GM18951 (cell line): ENCODE results near the gene NFYA.
"Not testable (repeated sequence)": the region's sequence is repeated elsewhere in the genome, so short reads cannot be mapped to it uniquely, and the experiment has no call there.

Experiments used
- POLR2A ChIP-seq: IDR thresholded peaks from 4 replicates; pipeline ENCODE4 v1.6.1; 2011; ENCODE audit warnings: mild to moderate bottlenecking; ENCODE audit not compliant: insufficient read length, insufficient read depth; ENCODE audit errors: extremely low read depth
- in situ Hi-C: fragments of 300-500 bp; cut with MboI; formaldehyde crosslinking; loops from one replicate; pipeline ENCODE4 v1.12.0; 2022; ENCODE audit warnings: low sequenced_read_pairs, mixed read lengths, inconsistent platforms; ENCODE audit not compliant: unreplicated experiment

Gene NFYA

DNA sequence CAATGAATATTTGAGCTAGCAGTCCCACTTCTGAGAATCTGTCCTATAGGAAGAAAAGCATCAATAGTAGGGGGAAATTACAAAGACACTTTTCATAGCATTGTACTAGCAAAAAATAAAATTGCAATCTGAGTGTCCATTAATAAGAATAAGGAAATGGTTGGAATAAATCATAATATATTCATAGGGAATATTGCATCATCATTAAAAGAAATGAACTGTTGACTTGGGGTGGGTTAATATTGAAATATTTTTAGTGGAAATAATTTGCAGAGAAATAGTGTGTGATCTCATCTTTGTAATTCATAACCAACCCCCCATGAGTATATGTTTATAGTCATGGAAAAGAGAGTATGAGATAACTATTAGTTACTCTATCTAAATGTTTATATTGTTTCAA lies 12.4 kb downstream of the NFYA start:
- TF ChIP-seq POLR2A: no peak
- in situ Hi-C loops: no loop called here

DNA sequence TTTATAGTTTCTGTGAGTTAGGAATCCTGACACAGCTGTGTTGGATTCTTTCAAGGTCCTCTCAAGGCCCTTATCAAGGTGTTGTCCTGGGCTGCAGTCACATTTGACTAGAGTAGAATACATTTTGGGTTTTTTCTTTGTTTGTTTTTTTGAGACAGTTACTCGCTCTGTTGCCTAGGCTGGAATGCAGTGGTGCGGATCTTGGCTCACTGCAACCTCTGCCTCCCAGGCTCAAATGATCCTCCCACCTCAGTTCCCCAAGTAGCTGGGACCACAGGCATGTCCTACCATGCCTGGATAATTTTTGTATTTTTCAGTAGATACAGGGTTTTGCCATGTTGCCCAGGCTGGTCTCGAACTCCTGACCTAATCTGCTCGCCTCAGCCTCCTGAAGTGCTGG lies 15.7 kb downstream of the NFYA start:
- in situ Hi-C loops: no loop called here
- no peak for TF ChIP-seq POLR2A

DNA sequence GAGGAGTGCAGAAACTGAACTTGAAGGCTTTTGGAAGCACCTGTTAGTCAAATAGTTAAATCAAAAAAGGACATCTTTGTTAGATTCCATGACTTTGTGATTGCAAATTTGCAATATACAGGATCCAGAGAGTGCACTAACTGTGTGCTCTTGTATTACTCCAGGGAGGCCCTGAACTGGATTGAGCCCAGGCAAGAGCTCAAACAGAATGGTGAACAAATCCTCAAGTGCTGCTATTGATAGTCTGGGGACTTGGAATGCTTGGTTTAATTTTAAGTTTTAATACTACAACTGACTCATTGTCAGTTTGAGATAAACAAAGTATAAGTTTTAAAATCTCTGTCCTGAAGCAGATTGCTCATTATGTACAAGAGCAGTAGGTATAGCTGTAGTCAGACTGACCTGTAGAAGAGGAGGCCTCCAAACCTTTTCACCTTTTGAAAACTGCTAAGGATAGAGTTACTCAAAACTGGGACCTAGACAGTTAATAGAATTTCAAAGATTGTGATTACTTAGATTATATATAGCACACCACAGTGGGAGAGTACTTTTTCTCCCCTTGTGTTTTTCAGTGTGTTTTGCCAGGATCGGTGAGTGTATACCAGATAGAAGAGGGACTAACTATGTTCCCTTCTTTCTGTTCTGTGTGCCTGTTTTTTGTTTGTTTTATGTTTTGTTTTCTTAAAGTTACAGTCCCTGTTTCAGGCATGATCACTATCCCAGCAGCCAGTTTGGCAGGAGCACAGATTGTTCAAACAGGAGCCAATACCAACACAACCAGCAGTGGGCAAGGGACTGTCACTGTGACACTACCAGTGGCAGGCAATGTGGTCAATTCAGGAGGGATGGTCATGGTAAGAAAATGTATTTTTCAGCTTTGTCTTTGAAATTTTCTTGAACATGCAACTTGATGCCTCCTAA lies 18.3 kb downstream of the NFYA start:
- TF ChIP-seq POLR2A: no peak
- in situ Hi-C loops: no loop called here

DNA sequence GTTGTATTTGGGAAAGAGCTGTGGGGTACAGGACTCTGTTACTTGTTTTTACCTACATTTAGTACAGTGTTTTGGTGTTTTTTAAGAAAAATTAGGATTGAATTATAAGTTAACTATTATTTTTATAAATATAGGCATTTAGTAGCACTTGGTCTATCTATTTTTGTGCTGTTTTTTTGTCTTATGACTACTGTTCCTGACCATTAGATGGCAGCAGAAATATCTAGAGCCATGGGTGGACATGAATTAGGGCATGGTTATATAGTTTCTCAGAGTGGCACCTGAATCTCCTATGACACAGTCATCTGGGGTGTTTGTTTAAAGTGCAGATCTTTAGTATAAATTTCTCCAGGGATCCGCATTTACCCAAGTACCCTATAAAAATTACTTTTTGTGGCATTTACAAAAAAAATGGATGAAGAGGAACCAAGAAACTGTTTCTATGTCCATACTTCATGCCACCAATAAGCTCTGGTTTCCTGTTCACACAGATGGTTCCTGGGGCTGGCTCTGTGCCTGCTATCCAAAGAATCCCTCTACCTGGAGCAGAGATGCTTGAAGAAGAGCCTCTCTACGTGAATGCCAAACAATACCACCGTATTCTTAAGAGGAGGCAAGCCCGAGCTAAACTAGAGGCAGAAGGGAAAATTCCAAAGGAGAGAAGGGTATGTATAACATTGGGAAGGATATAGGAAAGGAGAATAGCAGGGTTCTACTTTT lies 19.8 kb downstream of the NFYA start:
- in situ Hi-C loops: no loop called here
- no peak for TF ChIP-seq POLR2A

DNA sequence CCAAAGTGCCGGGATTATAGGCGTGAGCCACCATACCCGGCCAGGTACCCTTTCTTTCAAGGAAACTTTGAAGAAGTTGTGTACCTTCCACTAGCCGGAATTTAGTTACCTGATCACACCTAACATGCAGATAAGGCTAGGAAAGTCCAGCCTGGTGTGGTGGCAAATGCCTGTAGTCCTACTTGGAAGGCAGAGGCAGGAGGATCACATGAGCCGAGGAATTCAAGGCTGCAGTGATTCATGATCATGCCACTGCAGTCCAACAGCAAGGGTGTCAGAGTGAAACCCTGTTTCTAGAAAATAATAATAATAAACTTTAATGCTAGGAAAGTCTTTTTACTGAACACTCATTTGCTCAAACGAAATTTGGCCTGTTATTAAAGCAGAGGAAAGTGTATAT lies 21.0 kb downstream of the NFYA start:
- no peak for TF ChIP-seq POLR2A
- in situ Hi-C loops: no loop called here

DNA sequence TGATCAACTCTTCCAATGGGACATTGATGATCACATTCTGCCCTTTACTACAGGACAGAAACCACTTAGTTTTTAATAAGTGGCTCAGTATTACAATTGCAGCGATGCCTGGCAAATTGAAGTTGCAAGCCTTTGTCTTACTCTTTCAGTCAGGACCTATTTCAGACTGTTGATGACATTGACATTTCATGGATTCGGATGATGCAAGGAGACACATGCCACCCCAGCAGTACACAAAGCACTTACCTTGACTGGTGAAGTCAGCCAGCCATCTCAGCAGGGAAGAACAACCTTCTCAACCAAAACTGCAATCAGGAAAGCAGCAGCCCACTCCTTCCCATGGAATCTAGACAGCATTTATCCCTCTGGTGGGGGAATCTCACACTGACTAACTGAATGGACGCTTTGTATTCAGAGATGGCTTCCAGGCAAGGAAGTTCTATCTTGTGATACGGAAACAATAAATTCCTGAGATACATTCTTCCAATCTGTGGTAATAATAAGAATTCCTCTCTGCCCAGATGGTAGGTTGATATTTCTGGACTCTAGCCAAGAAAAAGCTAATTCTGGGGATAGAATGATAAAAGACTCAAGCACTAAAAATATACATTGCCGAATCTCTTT lies 24.8 kb downstream of the NFYA start:
- in situ Hi-C loops: no loop called here
- no peak for TF ChIP-seq POLR2A

DNA sequence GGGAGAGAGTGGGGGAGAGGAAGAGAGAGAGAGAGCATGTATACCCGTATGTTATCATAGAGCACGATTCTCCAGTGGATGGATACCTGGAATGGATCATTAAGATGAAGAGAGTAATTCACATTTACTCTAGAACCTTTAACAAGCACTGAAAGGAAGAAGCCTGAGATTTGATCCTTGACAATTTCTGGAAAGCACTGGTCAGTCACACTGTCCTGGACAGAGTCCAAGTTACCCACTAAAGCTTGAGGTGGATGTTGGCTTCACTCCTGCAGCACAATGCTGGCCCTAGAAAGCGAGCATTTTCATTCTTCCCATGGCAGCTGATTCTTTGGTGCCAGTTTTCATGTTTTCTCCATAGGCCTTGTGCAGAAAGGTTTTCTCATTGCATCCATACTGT lies 25.6 kb downstream of the NFYA start:
- TF ChIP-seq POLR2A: no peak
- in situ Hi-C loops: no loop called here

DNA sequence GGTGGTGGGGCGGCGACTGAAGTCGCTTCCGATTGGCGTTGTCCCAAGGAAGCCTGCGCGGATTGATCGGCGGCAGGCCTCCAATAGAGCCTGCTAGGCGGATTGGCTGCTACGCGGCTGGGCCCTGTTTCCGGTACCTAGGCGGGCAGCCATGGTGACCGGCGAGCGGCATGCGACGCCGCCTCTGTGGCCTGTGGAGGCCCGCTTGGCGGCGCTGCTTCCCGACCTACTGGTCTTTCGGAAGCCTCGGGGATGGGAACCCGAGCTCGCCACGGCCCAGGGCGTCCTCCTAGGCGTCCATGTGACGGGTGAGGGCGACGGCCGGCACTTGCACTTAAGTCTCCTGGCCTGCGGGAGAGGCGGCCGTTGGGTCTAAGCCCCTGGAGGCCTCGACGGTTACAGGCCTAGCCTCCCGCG lies 28.1 kb downstream of the NFYA start:
- TF ChIP-seq POLR2A: no peak

DNA sequence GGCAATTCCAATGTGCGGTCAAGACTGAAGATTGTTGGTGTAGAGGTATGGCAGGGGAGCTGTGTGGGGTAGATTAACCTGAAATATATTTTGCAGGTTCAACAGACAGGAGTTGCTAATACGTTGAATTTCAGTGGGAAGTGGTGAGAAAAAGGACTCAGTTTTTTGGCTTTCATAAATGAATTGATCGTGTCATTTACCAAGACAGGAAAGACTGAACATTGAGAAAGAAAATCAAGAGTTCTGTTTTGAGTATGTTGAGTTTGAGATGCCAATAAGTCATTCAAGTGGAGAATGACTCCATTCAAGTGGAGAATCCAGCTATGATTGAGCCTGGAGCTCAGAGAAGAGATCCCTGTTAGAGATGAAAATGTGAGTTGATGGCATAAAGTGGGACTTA lies 31.1 kb downstream of the NFYA start:
- no peak for TF ChIP-seq POLR2A
- in situ Hi-C loops: no loop called here

More for the DNA sequence above, 28.1 kb downstream of the NFYA start:
- in situ Hi-C loops: no loop called here

DNA sequence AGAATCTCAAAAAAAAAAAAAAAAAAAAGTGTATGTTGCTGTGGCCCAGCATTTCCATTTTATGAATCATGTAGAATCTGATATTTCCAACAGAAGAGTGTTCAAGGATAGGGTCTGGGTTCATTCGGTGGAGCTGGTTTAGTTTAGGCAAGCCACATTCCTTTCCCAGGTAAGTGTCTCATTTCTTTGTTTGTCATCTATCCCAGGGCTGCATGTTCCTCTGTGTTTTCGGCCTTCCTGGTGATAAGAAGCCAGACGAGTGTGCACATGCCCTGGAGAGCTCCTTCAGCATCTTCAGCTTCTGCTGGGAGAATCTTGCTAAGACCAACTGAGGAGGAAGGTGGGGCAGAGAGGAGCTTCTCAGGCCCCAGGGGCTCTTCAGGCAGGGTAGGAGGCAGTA lies 38.2 kb downstream of the NFYA start:
- in situ Hi-C loops: no loop called here
- no peak for TF ChIP-seq POLR2A

DNA sequence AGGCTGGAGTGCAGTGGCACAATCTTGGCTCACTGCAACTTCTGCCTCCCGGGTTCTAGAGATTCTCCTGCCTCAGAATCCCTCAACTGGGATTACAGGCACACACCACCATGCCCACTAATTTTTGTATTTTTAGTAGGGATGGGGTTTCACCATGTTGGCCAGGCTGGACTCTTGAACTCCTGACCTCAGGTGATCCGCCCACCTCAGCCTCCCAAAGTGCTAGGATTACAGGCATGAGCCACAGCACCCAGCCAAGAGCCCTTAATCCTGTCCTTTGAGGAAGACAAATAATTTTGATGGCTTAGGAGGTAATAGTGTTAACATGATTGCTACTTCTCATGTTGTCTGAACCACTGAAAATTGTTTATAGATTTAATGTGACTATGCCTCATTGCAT lies 42.3 kb downstream of the NFYA start:
- in situ Hi-C loops: not testable (repeated sequence)

DNA sequence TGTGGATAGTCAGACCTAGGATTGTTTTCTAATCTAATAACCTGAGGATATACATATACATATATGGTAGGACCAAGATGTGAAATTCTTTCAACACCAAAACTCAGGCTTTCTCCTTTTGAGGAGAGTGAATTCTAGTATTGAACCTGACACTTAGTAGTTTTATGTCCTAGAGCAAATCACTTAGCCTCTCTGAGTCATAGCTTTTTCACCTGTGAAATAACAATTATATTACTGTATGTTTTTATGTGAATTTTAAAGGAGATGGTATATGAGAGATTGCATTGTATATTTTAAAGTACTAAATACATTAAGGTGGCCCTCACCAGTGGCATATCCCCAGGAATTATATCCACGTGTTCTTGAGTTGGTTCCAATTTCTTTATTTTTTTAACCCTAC lies 46.7 kb downstream of the NFYA start:
- in situ Hi-C loops: no loop called here
- no peak for TF ChIP-seq POLR2A

DNA sequence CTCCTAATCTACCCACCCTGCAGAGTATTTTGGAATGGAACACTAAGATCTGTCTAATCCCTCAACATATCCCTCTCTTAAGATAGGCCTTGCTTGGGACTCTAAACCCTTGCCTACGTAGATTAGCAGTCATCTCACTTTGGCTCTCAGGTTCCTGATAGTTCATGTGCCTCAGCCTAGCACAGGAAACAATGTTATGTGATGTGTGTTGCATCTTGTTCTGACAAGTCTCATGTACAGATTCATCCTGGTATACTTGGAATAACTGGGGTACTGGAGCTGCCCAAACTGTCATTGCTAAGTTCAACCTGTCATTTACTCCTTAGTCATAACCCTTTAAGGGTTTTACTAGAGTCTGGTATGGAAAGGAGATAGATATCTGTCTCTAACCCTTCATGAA lies 47.3 kb downstream of the NFYA start:
- in situ Hi-C loops: no loop called here
- TF ChIP-seq POLR2A: no peak

DNA sequence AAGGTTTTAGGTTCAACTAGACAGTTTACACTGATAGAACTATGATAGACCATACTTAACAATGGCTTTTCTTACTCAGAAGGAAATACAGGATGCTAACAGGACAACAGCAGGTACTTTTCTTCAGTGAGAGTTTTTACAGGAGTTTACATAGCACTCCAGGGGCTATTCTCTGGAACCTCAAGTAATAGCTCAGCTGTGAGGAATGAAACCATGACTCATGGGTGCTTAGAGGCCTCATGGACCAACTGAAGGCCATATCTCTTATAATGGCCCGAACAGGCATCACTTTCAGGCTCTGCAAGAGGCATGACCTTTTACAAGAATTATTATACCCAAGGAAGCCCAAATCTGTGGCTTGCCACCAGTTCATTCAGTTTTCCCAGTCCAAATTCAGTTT lies 49.6 kb downstream of the NFYA start:
- no peak for TF ChIP-seq POLR2A
- in situ Hi-C loops: no loop called here
